HG03442 (cell line): ENCODE results near the gene BPTF.
A peak's percentile ranks its signal among the peaks of the same experiment; 100 is the strongest.
"Not testable (repeated sequence)": the region's sequence is repeated elsewhere in the genome, so short reads cannot be mapped to it uniquely, and the experiment has no call there.

Source experiments
- ATAC-seq: cut with Tn5 transposase; IDR thresholded peaks from one replicate; pipeline ENCODE4 v1.9.1; 2021; ENCODE audit warnings: mild to moderate bottlenecking, moderate library complexity; ENCODE audit not compliant: unreplicated experiment

Gene BPTF, protein sequence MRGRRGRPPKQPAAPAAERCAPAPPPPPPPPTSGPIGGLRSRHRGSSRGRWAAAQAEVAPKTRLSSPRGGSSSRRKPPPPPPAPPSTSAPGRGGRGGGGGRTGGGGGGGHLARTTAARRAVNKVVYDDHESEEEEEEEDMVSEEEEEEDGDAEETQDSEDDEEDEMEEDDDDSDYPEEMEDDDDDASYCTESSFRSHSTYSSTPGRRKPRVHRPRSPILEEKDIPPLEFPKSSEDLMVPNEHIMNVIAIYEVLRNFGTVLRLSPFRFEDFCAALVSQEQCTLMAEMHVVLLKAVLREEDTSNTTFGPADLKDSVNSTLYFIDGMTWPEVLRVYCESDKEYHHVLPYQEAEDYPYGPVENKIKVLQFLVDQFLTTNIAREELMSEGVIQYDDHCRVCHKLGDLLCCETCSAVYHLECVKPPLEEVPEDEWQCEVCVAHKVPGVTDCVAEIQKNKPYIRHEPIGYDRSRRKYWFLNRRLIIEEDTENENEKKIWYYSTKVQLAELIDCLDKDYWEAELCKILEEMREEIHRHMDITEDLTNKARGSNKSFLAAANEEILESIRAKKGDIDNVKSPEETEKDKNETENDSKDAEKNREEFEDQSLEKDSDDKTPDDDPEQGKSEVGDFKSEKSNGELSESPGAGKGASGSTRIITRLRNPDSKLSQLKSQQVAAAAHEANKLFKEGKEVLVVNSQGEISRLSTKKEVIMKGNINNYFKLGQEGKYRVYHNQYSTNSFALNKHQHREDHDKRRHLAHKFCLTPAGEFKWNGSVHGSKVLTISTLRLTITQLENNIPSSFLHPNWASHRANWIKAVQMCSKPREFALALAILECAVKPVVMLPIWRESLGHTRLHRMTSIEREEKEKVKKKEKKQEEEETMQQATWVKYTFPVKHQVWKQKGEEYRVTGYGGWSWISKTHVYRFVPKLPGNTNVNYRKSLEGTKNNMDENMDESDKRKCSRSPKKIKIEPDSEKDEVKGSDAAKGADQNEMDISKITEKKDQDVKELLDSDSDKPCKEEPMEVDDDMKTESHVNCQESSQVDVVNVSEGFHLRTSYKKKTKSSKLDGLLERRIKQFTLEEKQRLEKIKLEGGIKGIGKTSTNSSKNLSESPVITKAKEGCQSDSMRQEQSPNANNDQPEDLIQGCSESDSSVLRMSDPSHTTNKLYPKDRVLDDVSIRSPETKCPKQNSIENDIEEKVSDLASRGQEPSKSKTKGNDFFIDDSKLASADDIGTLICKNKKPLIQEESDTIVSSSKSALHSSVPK (N-terminal part only)

DNA sequence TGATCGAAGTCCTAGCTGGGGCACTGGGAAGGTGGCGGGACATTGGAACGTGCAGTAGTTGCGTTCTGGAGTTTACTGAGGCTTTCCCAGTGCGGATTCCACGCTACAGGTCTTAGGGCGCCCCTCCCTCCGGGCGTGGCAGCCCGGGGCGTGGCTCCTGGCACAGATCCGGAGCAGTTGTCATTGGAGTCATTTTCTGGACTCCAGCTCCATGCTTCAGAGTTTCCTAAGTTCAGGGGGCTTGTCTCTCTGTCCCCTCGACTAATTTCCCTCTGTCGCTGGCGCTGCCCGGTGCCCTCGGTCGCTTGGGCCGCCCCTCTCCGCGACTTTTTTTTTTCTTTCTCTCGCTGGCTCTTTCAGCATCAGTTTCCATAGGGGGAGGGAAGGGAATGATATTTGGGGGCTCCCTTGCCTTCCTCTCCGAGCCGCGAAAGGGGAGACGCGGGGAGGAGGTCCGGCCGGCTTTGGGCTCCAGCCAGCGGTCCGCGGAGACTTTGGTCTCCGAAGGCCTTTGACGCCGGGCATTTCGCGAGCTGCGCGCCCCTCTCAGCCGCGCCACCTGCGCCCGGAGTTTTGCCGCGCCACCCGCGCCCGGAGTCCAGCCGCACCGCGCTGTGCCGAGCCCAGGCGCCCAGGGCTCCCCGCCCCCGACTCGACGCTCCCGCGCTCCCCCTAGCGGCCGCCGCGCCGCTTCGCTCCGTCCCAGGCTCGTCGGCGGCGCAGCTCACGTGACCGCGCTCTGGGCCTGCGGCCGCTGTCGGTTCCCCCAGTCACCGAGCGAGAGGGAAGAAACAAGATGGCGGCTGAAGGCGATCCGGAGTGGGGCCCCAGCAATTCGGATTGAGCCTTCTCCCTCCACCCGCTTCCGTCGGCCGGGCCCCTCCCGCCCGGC is at the start of gene BPTF:
TSS of gene BPTF (plus strand) at position 769 of the 892 bp plus-strand sequence. CDS start 222 bp downstream, outside the sequence.
- peak; percentile 80 for ATAC-seq

DNA sequence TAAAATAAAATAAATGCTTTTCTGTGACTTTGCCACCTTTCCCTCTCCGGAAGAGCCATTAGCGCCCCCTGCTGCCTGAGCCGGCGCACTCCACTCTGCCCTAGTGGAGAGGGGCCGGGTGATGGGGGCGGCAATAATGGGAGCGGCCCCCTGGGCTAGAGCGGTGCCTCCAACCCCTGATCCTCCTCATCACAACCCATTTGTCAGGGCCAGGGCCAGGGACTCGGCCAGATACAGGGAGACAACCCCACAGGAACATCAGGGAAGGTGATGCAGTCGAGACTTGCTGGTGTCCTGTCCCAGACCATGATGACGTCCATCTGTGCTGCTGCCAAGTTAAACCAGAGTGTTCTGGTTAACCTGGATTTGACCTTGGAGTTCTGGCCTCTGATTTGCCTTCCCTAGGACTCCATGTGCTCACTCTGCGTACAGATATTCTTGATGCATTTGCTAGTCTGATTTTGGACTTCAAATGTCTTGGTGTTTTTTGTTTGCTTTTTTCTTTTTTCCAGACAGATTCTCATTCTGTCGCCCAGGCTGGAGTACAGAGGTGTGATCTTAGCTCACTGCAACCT is 46.1 kb upstream of the BPTF start:
- no peak for ATAC-seq

DNA sequence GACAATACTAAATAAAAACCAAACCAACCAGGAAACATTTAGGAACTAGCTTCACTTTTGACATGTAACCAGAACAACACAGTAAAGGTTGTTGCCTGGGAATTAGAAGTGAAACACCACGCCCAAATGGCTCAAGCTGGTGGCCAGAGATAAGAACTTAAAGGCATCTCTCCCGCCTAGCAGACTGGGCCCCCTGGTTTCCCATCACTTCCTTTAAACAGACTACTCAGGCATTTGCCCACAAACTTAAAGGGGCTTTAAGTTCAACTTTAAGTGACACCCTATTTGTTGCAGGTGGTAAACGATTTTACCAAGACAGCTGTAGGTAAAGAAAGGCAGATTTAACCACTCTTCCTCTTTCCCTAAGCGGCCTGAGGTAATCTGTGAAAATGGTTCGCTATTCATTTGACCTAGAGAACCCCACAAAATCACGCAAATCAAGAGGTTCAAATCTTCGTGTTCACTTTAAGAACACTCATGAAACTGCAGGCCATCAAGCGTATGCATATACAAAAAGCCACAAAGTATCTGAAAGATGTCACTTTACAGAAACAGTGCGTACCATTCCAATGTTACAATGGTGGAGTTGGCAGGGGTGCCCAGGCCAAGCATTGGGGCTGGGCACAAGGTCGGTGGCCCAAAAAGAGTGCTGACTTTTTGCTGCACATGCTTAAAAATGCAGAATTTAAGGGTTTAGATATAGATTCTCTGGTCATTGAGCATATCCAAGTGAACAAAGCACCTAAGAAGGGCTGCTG is 40.8 kb upstream of the BPTF start:
- ATAC-seq: no peak

DNA sequence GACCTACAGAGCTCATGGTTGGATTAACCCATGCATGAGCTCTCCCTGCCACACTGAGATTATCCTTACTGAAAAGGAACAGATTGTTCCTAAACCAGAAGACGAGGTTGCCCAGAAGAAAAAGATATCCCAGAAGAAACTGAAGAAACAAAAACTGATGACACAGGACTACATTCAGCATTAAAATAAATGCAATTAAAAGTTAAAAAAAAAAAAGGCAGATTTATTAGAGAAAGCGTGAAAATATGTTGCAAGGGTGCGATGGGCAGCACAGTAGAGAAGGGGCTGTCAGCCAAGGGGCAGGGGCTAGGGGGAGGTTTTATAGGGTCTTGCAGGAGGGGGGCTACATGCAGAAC is 40.2 kb upstream of the BPTF start:
- ATAC-seq: no peak

DNA sequence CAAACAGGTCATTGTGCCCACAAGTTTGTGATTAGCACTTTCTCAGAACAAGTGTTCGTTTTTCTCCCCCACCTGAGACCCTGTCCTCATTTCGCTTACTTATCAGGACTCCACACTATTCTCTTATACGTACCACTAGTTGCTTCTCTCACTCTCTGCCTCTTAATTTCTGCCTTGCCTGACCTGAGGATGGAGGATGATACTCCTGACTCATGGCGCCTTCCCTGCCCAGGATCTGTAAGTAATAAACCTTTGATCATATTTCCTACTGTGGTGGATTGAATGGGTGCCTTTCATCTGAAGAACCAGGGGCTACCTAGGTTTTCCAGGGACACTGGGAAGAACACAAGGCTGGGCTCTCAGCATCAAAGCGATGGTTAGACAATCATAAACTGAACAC is 39.8 kb upstream of the BPTF start:
- no peak for ATAC-seq

DNA sequence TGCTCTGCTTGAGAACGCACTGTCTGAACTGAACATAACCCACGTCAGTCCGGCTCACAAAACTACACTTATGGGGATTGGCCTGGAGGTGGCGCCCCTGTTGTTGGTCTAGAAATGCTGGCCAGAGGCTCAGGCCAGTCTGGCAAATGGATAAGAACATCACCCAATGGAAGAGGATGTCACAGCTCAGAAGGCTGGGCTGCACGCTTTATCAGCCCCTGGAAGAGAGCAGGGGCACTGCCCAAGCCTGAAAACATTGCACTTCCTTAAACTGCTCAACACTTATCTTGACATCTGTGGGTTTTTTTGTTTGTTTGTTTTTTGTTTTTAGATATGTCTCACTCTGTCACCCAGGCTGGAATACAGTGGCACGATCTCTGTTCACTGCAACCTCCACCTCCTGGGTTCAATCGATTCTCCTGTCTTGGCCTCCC is 24.8 kb upstream of the BPTF start:
- peak; percentile 88 for ATAC-seq

DNA sequence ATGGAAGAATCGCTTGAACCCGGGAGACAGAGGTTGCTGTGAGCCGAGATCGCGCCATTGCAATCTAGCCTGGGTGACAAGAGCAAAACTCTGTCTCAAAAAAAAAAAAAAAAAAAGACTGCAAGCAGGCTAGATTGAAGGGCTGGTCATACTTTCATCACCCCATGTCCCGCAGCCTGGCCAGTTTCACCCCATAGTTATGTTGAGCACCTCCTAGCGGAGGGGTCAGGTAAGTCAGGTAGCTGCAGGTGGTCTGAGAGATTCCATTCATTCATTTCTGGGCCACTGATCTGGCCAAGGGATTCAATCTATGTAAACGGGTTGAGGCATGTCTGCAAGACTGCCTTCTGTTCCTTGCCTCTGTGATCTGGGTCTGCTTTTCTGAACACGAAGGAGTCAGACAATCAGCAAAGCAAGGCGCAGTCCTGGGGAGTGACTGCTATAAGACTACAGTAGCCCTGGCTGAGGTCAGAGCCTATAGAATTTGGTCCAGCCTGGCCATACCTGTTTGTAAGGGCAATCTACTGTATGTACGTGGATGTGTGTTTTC is 23.6 kb upstream of the BPTF start:
- no peak for ATAC-seq

DNA sequence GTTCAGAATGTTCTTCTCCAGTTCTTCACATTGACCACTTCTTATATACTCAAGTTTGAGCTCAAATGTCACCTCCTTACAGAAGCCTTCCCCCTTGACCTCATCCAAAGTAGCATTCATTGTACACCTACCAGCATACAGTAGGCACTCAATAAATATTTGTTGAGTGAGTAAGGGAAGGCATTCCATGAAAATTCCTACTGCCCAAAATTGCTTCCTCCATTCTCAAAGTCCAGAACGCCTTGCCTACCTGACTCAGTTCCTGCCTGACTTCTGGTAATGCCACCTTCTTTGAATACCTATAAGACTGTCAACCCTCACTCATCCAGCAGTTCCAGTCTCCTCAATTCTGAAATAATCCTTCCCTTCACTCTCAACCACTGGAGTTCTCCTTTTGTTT is 14.8 kb upstream of the BPTF start:
- no peak for ATAC-seq

DNA sequence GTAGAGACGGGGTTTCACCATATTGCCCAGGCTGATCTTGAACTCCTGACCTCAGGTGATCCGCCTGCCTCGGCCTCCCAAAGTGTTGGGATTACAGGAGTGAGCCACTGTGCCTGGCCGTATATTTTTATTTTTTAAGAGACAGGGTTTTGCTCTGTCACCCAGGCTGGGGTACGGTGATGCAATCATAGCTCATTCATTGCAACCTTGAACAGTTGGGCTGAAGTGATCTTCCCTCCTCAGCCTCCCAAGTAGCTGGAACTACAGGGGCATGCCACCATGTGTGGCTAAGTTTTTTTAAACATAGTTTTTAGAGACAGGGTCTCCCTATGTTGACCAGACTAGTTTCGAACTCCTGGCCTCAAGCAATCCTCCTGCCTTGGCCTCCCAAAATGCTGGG is 12.9 kb upstream of the BPTF start:
- ATAC-seq: not testable (repeated sequence)

DNA sequence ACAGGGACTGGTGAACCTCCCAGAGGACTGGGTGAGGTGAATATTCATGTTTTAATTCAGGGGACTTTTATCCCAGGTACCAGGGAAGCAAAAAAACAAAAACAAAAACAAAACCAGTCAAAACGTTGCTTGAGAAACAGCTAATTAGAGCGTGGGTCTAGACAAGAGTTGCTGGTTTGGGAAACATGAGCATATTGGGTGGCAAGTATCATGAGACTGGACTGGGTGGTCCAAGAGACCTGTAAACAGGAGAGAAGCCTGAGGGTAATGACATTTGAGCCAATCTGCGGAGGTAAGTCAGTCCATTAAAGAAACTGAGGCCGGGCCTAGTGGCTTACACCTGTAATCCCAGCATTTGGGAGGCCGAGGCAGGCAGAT is 11.5 kb upstream of the BPTF start:
- no peak for ATAC-seq

DNA sequence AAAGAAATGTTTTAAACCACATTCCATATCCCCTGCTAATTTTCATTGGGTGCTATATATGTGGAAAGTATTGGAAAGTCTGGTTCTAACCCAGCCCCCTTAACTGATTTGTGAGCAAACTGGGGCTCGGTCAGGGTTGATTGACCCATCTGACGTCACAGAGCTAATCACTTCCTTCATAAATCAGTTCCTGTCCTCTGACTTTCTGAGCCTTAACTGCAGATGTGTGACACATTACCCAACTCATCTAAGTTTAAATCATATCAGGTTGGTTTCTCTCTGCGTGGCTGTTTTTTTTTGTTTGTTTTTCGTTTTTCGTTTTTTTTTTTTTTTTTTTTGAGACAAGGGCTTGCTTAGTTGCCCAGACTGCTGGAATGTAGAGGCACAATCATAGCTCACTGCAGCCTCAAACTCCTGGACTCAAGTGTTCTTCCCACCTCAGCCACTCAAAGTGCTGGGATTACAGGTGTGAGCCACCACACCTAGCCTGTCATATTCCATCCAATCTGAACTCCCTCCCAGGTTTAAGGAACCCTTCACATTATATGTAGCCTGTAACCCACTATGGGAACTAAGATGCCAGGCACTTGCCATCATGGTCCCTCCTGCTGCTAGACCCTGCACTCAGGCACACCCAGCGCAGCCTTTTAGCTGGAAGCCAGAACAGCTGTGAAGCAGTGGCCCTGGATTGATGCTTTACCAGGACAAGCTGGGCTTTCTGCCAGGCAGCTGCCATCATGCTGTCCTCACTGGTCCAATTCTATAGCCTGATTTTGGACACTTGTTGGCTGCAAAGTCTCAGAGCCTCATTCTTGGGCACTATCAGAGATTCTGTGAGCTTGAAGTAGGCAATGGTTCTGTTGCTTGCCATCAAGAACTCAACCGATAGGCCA is 6.9 kb upstream of the BPTF start:
- ATAC-seq: peak; percentile 51

DNA sequence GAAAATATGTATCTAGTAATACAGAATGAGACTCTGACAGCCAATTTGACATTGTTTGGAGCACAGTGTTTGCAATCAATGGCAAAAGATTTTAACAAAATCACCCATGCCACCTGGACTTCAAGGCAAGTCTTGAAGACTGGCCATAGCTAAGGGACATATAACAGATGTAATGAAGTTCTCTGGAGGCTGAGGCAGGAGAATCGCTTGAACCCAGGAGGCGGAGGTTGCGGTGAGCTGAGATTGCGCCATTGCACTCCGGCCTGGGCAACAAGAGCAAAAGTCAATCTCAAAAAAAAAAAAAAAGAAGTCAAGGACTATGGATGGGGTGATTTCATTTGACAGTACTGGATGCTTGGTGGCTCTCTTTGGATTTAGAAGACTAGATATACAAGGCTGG is 5.6 kb upstream of the BPTF start:
- no peak for ATAC-seq

DNA sequence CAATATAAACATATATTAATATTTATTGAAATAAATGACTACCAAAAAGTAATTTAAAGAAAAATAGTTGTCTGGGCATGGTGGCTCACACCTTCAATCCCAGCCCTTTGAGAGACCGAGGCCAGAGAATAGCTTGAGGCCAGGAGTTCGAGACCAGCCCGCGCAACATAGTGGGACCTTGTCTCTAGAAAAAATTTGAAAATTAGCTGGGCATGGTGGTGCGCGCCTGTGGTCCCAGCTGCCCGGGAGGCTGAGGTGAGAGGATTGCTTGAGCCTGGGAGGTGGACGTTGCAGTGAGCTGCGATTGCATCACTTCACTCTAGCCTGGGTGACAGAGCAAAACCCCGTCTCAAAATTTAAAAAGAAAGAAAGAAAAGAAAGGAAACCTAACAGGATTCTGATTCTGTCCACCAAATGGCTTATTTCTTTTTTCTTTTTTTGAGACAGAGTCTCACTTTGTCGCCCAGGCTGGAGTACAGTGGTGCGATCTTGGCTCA is 3.4 kb upstream of the BPTF start:
- no peak for ATAC-seq

DNA sequence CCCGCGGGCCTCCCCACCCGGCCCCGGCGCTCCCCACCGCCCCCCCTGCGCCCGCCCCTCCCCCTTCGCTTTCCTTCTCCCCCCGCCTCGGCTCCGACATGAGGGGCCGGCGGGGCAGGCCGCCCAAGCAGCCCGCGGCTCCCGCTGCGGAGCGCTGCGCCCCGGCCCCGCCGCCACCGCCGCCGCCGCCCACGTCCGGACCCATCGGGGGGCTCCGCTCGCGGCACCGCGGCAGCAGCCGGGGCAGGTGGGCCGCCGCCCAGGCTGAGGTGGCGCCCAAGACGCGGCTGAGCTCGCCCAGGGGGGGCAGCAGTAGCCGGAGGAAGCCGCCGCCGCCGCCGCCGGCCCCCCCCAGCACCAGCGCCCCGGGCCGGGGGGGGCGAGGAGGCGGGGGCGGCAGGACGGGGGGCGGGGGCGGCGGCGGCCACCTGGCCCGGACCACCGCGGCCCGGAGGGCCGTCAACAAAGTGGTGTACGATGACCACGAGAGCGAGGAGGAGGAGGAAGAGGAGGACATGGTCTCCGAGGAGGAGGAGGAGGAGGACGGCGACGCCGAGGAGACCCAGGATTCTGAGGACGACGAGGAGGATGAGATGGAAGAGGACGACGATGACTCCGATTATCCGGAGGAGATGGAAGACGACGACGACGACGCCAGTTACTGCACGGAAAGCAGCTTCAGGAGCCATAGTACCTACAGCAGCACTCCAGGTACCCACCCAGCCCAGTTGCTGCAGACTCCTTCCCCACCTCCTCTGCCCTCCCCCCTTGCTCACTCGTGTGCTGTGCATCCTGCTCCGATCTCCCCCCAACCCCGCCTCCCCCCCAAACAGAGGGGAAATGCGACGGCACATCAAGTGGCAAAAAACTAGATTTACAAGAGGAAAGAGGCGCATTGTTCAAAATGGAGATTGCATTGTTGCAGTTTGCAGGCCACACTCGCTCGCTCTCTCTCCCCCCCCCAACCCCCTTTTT is 611 bp downstream of the BPTF start:
- peak; percentile 23 for ATAC-seq

DNA sequence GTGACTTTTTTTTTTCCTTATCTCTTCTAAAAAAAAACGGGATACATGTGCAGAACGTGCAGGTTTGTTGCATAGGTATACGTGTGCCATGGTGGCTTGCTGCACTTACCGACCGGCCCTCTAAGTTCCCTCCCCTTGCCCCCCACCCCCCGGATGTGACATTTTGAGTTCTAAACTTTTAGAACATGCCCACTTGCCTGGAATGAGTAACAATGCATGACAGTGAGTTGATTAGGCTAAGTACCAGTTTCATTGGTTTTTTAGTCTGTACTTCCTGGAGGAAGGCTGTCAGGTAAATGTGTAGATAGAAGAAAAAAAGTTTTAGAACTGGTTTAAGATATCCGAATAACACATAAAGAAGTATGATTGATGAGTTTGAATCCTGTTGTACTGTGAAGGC is 4.0 kb downstream of the BPTF start:
- ATAC-seq: no peak

DNA sequence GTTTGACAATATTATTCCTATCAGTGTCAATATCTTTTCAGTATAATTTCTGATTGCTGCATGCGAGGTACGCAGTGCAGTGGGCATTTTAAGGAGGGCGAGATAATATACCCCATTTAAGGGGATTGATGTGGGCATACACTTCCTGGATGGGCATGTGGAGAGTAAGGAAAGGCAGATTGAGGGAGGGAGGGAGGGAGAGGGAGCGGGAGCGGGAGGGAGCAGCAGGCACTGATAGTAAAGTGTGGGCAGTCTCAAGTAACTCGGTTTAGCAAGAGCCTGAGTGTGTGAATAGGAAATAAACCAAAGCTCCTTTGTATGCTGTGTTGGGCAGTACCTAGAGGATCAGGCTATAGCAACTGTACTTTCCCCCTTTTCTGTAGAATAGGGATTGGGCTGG is 5.1 kb downstream of the BPTF start:
- no peak for ATAC-seq

DNA sequence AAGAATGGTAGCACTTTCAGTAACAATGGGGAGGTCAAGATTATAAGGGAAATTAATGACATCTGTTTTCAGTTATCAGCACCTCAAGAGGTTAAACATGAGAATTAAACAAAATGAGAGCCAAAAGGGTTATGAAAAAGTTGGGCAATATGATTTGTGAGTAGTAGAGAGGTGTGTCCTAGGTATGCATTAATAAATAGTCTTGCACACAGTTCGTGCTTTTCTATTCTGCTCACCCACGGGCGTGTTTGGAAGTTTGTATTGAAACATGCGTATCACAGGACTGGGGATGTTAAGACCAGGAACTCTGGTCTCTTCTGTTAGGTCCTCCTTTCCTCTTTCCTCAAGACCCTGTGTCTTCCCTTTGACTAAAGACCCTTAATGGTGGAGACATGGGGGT is 6.0 kb downstream of the BPTF start:
- no peak for ATAC-seq
